ENCODE results near the gene ERCC6L2. TPM values are rescaled to one million over a fixed set of nuclear protein-coding genes. Genes with fewer than 3 reads are reported as not detected.

The ERCC6L2 gene
- total RNA-seq, 1 experiment from 2014 or later = 39.7 TPM

- Histone ChIP-seq H3K4me1 (ENCODE audit: control insufficient read depth, insufficient read depth, low read length) (no peaks in the 10 kb centered on the region), H3K27me3 (ENCODE audit: control insufficient read depth, insufficient read depth, low read length) (no peaks in the 10 kb centered on the region), H3K27ac (ENCODE audit: low read length) (no peak overlapping the region), H3K4me3 (ENCODE audit: low read depth in 2 of 2, low read length in 2 of 2) (no peak overlapping the region), H3K9me3 (ENCODE audit: control insufficient read depth, insufficient read depth, low read depth, low read length) (no peaks in the 10 kb centered on the region), H3K36me3 (ENCODE audit: control insufficient read depth, insufficient read depth, low read length) (peaks cover 18% of the 10 kb centered on the region)
- ChIA-PET POLR2A (no interaction called here), CTCF (no interaction called here)
- TF ChIP-seq TCF7L2 (IDR thresholded peaks at IDR 0.05; ENCODE audit: low read depth, low read length) (no peak), POLR2AphosphoS5 (IDR thresholded peaks at IDR 0.05; ENCODE audit: low read depth, low read length) (no peak), SIN3A (IDR thresholded peaks at IDR 0.05; ENCODE audit: borderline replicate concordance, insufficient read depth, low read depth, low read length) (no peak), REST (IDR thresholded peaks at IDR 0.05; ENCODE audit: insufficient read depth in 1 of 2, low read depth in 2 of 2, low read length in 1 of 2) (no peak), CTCF (IDR thresholded peaks at IDR 0.05) (no peak)
- intact Hi-C loops (cut with micrococcal nuclease; ENCODE audit: unreplicated experiment) (no loop called here), in situ Hi-C loops (cut with HindIII; ENCODE audit: low pct_unique_long_range_greater_than_20kb, low sequenced_read_pairs) (no loop called here)
- ATAC-seq (no peak), DNase-seq (ENCODE audit: low read depth, low spot score) (no peak)
- no TSS peak for BruUV-seq (replicated peaks)
Observed at GRCh38 chr9:95940265-95940664, 64.8 kb downstream of the ERCC6L2 start.

GRCh38 chr9:95942016-95942415 lies 66.5 kb downstream of the ERCC6L2 start:
- ChIA-PET POLR2A (no interaction called here), CTCF (no interaction called here)
- Histone ChIP-seq H3K27ac (ENCODE audit: low read length) (no peak overlapping the region), H3K36me3 (ENCODE audit: control insufficient read depth, insufficient read depth, low read length) (peaks cover 18% of the 10 kb centered on the region), H3K4me3 (ENCODE audit: low read depth in 2 of 2, low read length in 2 of 2) (no peak overlapping the region), H3K27me3 (ENCODE audit: control insufficient read depth, insufficient read depth, low read length) (no peaks in the 10 kb centered on the region), H3K4me1 (ENCODE audit: control insufficient read depth, insufficient read depth, low read length) (no peaks in the 10 kb centered on the region), H3K9me3 (ENCODE audit: control insufficient read depth, insufficient read depth, low read depth, low read length) (no peaks in the 10 kb centered on the region)
- in situ Hi-C loops (cut with HindIII; ENCODE audit: low pct_unique_long_range_greater_than_20kb, low sequenced_read_pairs) = no loop called here
- no peak for DNase-seq (ENCODE audit: low read depth, low spot score)
- no peak for ATAC-seq
- no peak for TF ChIP-seq TCF7L2 (IDR thresholded peaks at IDR 0.05; ENCODE audit: low read depth, low read length)
- BruUV-seq (replicated peaks) = no TSS peak
- intact Hi-C loops (cut with micrococcal nuclease; ENCODE audit: unreplicated experiment) = no loop called here

- POLR2A ChIA-PET = interaction anchor here (0.6 kb wide), 1 partner anchor 13 kb away, joined by 3 read pairs; no protein-coding TSS in a partner anchor
- intact Hi-C loops (cut with micrococcal nuclease; ENCODE audit: unreplicated experiment) = no loop called here
- Histone ChIP-seq H3K9me3 (ENCODE audit: control insufficient read depth, insufficient read depth, low read depth, low read length) (peaks cover 6% of the 10 kb centered on the region; the same call in 1 of the 2 replicates), H3K4me1 (ENCODE audit: control insufficient read depth, insufficient read depth, low read length) (no peaks in the 10 kb centered on the region), H3K36me3 (ENCODE audit: control insufficient read depth, insufficient read depth, low read length) (peaks cover 7% of the 10 kb centered on the region), H3K4me3 (ENCODE audit: low read depth in 2 of 2, low read length in 2 of 2) (no peak overlapping the region), H3K27me3 (ENCODE audit: control insufficient read depth, insufficient read depth, low read length) (no peaks in the 10 kb centered on the region), H3K27ac (ENCODE audit: low read length) (no peak overlapping the region)
- CTCF ChIA-PET = no interaction called here
- TF ChIP-seq POLR2AphosphoS5 (IDR thresholded peaks at IDR 0.05; ENCODE audit: low read depth, low read length) = no peak
- no peak for TF ChIP-seq CTCF (IDR thresholded peaks at IDR 0.05)
- TF ChIP-seq TCF7L2 (IDR thresholded peaks at IDR 0.05; ENCODE audit: low read depth, low read length) = no peak
- TF ChIP-seq REST (IDR thresholded peaks at IDR 0.05; ENCODE audit: insufficient read depth in 1 of 2, low read depth in 2 of 2, low read length in 1 of 2) = no peak
- no peak for TF ChIP-seq SIN3A (IDR thresholded peaks at IDR 0.05; ENCODE audit: borderline replicate concordance, insufficient read depth, low read depth, low read length)
- ATAC-seq (no peak), DNase-seq (ENCODE audit: low read depth, low spot score) (no peak)
- in situ Hi-C loops (cut with HindIII; ENCODE audit: low pct_unique_long_range_greater_than_20kb, low sequenced_read_pairs) = no loop called here
- no TSS peak for BruUV-seq (replicated peaks)
Observed at GRCh38 chr9:95947118-95947517, 71.6 kb downstream of the ERCC6L2 start.
